Astrocyte of the spinal cord (primary cell): ENCODE data around the gene USP13.
"Not testable (repeated sequence)": the region's sequence is repeated elsewhere in the genome, so short reads cannot be mapped to it uniquely, and the experiment has no call there.

Experiments
- DNase-seq: peaks from one replicate; pipeline ENCODE4 v3.0.0; 2011; ENCODE audit warnings: low read depth, low spot score
- H3K4me3 ChIP-seq: 2 replicates; pipeline ENCODE4 v1.5.1; 2011; ENCODE audit warnings: low read depth, mild to moderate bottlenecking, low read length, moderate library complexity
- in situ Hi-C: cut with HindIII; loops from 2 replicates; pipeline ENCODE4 v1.10.0; 2017; ENCODE audit warnings: low sequenced_read_pairs
- TF ChIP-seq, protein P1 (sequence below): IDR thresholded peaks from 2 replicates; pipeline ENCODE4 v1.5.1; 2012; ENCODE audit warnings: low read depth, mild to moderate bottlenecking, low read length, inconsistent platforms

USP13 gene

DNA sequence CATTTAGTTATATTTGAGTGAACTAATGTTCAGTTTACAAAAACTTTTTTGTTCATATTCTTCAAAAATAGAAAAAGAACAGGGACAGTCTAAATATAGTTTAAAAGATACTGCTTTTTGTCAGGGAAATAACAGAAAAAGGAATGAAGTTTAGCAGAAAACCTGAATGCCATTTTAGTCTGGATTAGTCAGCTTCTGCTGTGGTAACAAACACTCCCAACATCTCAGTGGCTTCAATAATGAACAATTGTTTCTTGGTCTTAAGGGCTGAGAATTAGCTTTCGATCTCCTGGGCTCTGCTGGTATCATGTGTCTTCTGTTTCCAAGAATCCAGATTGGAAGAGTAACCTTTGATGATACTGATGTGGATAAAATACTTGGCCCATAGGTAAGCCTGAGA lies 12.4 kb upstream of the USP13 start:
- TF ChIP-seq, protein P1, sequence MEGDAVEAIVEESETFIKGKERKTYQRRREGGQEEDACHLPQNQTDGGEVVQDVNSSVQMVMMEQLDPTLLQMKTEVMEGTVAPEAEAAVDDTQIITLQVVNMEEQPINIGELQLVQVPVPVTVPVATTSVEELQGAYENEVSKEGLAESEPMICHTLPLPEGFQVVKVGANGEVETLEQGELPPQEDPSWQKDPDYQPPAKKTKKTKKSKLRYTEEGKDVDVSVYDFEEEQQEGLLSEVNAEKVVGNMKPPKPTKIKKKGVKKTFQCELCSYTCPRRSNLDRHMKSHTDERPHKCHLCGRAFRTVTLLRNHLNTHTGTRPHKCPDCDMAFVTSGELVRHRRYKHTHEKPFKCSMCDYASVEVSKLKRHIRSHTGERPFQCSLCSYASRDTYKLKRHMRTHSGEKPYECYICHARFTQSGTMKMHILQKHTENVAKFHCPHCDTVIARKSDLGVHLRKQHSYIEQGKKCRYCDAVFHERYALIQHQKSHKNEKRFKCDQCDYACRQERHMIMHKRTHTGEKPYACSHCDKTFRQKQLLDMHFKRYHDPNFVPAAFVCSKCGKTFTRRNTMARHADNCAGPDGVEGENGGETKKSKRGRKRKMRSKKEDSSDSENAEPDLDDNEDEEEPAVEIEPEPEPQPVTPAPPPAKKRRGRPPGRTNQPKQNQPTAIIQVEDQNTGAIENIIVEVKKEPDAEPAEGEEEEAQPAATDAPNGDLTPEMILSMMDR = no peak

DNA sequence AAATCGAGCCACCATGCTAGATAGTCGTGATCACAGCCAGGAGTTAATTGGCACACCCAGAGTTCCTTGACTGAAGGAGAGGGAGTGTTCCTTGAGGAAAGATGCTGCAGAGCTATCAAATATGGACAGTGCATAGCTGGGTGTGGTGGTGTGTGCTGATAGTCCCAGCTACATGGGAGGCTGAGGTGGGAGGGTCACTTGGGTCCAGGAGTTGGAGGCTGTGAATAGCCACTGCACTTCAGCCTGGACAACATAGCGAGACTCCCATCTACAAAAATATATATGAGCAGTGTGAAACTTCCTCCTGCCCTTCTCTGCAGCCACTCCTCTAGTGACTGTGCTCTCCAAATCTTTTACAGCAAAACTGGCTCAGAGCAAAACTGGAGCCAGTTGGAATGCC lies 10.0 kb upstream of the USP13 start:
- in situ Hi-C loops = no loop called here
- H3K4me3 ChIP-seq = no peak overlapping the region
- TF ChIP-seq, protein P1 = no peak
- DNase-seq = no peak

More for the DNA sequence above, 12.4 kb upstream of the USP13 start:
- H3K4me3 ChIP-seq = no peak overlapping the region
- no peak for DNase-seq
- in situ Hi-C loops = no loop called here

DNA sequence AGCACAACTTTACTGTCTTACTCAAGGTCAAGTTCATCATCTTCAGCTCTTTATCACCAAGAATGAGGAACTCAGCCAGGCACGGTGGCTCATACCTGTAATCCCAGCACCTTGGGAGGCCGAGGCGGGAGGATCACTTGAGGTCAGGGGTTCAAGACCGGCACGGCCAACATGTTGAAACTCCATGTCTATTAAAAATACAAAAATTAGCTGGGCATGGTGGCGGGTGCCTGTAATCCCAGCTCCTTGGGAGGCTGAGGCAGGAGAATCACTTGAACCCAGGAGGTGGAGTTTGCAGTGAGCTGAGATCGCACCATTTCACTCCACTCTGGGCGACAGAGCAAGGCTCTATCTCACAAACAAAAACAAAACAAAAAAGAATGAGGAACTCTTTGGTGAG lies 9.0 kb upstream of the USP13 start:
- in situ Hi-C loops, DNase-seq, H3K4me3 ChIP-seq: not testable (repeated sequence)

DNA sequence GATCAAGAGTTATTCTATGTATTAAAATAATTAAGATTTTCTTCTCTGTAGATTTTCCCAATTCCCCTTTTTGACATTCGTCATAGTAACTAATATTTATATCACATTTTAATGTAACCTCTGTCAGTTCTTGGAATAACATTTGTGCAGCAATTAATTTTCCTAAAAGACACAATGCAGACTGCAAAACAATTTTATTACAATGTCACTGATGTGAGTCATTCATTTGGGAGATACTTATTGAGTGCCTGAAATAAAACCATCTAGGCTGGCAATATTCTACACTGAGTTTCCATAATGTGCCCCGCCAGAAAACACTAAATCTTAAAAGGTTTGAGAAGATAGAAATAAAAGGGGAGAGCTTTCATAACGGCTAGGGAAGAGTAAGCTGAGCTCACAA lies 6.7 kb upstream of the USP13 start:
- H3K4me3 ChIP-seq = no peak overlapping the region
- TF ChIP-seq, protein P1 = no peak
- in situ Hi-C loops = no loop called here
- DNase-seq = no peak

GRCh38 chr3:179651687-179652446 lies 973 bp upstream of the USP13 start:
- no peak for DNase-seq
- TF ChIP-seq, protein P1 = no peak
- in situ Hi-C loops = no loop called here
- peak overlapping the region; percentile 89 for H3K4me3 ChIP-seq

GRCh38 chr3:179653096-179653797 lies 407 bp downstream of the USP13 start:
- TF ChIP-seq, protein P1 = peak; percentile 21
- H3K4me3 ChIP-seq = peak overlapping the region; percentile 89
- peak; percentile 83 for DNase-seq
- in situ Hi-C loops = no loop called here

- no peak overlapping the region for H3K4me3 ChIP-seq
- TF ChIP-seq, protein P1 = no peak
- no peak for DNase-seq
- in situ Hi-C loops = no loop called here
Observed at GRCh38 chr3:179655236-179655635, 2.4 kb downstream of the USP13 start.
